ENCODE data around the gene GRAP2. TPM values are rescaled to one million over a fixed set of nuclear protein-coding genes. Genes with fewer than 3 reads are reported as not detected.
"Not testable (repeated sequence)": the region's sequence is repeated elsewhere in the genome, so short reads cannot be mapped to it uniquely, and the experiment has no call there.

Gene GRAP2
- total RNA-seq, 1 donor from 2014 or later: 4.2 TPM

GRCh38 chr22:39873965-39874364 is 26.9 kb upstream of the GRAP2 start:
- intact Hi-C loops (cut with micrococcal nuclease): no loop called here
- CTCF ChIA-PET: no interaction called here
- H3K9me3 Mint-ChIP-seq: peaks cover 2% of the 10 kb centered on the region
- no peak overlapping the region for H3K4me3 Mint-ChIP-seq
- TF ChIP-seq CTCF (IDR thresholded peaks at IDR 0.05): no peak
- H3K27ac Mint-ChIP-seq: no peak overlapping the region
- no peaks in the 10 kb centered on the region for H3K27me3 Mint-ChIP-seq
- H3K36me3 Mint-ChIP-seq (ENCODE audit: low read depth): no peaks in the 10 kb centered on the region
- H3K4me1 Mint-ChIP-seq: peaks cover 6% of the 10 kb centered on the region
- POLR2A ChIA-PET: interaction anchor here (0.7 kb wide), 1 partner anchor 354 kb away, joined by 3 read pairs; no protein-coding TSS in a partner anchor
- DNase-seq (no peak), ATAC-seq (ENCODE audit: low read depth) (no peak)

- H3K9me3 Mint-ChIP-seq; intact Hi-C loops (cut with micrococcal nuclease); H3K4me3 Mint-ChIP-seq; H3K27me3 Mint-ChIP-seq; H3K36me3 Mint-ChIP-seq (ENCODE audit: low read depth); H3K27ac Mint-ChIP-seq; ATAC-seq (ENCODE audit: low read depth); POLR2A ChIA-PET; H3K4me1 Mint-ChIP-seq; CTCF ChIA-PET: not testable (repeated sequence)
- peak; percentile 23 for DNase-seq
These were observed 25.6 kb upstream of the GRAP2 start for GRCh38 chr22:39875176-39875885.

GRCh38 chr22:39877079-39877845 is 23.6 kb upstream of the GRAP2 start:
- Mint-ChIP-seq H3K27me3 (no peaks in the 10 kb centered on the region), H3K9me3 (no peaks in the 10 kb centered on the region), H3K36me3 (ENCODE audit: low read depth) (no peaks in the 10 kb centered on the region), H3K4me3 (no peak overlapping the region), H3K27ac (no peak overlapping the region), H3K4me1 (peaks cover 2% of the 10 kb centered on the region)
- DNase-seq (no peak), ATAC-seq (ENCODE audit: low read depth) (no peak)
- no peak for TF ChIP-seq CTCF (IDR thresholded peaks at IDR 0.05)
- ChIA-PET POLR2A (no interaction called here), CTCF (no interaction called here)
- intact Hi-C loops (cut with micrococcal nuclease): no loop called here

- no peaks in the 10 kb centered on the region for H3K36me3 Mint-ChIP-seq (ENCODE audit: low read depth)
- ATAC-seq (ENCODE audit: low read depth): no peak
- no peaks in the 10 kb centered on the region for H3K9me3 Mint-ChIP-seq
- DNase-seq: no peak
- ChIA-PET CTCF (no interaction called here), POLR2A (interaction anchor here (0.6 kb wide), 1 partner anchor 295 kb away, joined by 3 read pairs; no protein-coding TSS in a partner anchor)
- no peak overlapping the region for H3K27ac Mint-ChIP-seq
- H3K4me3 Mint-ChIP-seq: no peak overlapping the region
- intact Hi-C loops (cut with micrococcal nuclease): no loop called here
- H3K27me3 Mint-ChIP-seq: no peaks in the 10 kb centered on the region
- no peaks in the 10 kb centered on the region for H3K4me1 Mint-ChIP-seq
- no peak for TF ChIP-seq CTCF (IDR thresholded peaks at IDR 0.05)
These were observed 20.2 kb upstream of the GRAP2 start for GRCh38 chr22:39880722-39881121.

GRCh38 chr22:39883057-39883456 is 17.8 kb upstream of the GRAP2 start:
- Mint-ChIP-seq H3K4me1 (no peaks in the 10 kb centered on the region), H3K36me3 (ENCODE audit: low read depth) (no peaks in the 10 kb centered on the region), H3K9me3 (no peaks in the 10 kb centered on the region), H3K27ac (no peak overlapping the region), H3K4me3 (no peak overlapping the region), H3K27me3 (no peaks in the 10 kb centered on the region)
- intact Hi-C loops (cut with micrococcal nuclease): no loop called here
- DNase-seq (no peak), ATAC-seq (ENCODE audit: low read depth) (no peak)
- POLR2A ChIA-PET: no interaction called here
- CTCF ChIA-PET: no interaction called here
- no peak for TF ChIP-seq CTCF (IDR thresholded peaks at IDR 0.05)

- intact Hi-C loops (cut with micrococcal nuclease); H3K4me1 Mint-ChIP-seq; ATAC-seq (ENCODE audit: low read depth); DNase-seq; CTCF ChIA-PET; H3K4me3 Mint-ChIP-seq; H3K27me3 Mint-ChIP-seq; H3K36me3 Mint-ChIP-seq (ENCODE audit: low read depth); POLR2A ChIA-PET; H3K9me3 Mint-ChIP-seq; H3K27ac Mint-ChIP-seq: not testable (repeated sequence)
These were observed 11.0 kb upstream of the GRAP2 start for GRCh38 chr22:39889924-39890323.

Measured in activated B cell treated with CpG ODN at 0.5 μM for 24 hours (primary cell).